Dermis lymphatic vessel endothelial cell (primary cell): ENCODE measurements around the gene ABI2. TPM values are rescaled to one million over a fixed set of nuclear protein-coding genes. Genes with fewer than 3 reads are reported as not detected.

Experiments used
- total RNA-seq: library from RNA; depleted of rRNA; stranded (reverse); fragments of >200 nt; gene quantifications from 2 replicates; pipeline ENCODE4 v1.2.1, GENCODE V29; 2014

ABI2 gene
- 22.6 and 29.2 TPM in 2 replicates for total RNA-seq

DNA sequence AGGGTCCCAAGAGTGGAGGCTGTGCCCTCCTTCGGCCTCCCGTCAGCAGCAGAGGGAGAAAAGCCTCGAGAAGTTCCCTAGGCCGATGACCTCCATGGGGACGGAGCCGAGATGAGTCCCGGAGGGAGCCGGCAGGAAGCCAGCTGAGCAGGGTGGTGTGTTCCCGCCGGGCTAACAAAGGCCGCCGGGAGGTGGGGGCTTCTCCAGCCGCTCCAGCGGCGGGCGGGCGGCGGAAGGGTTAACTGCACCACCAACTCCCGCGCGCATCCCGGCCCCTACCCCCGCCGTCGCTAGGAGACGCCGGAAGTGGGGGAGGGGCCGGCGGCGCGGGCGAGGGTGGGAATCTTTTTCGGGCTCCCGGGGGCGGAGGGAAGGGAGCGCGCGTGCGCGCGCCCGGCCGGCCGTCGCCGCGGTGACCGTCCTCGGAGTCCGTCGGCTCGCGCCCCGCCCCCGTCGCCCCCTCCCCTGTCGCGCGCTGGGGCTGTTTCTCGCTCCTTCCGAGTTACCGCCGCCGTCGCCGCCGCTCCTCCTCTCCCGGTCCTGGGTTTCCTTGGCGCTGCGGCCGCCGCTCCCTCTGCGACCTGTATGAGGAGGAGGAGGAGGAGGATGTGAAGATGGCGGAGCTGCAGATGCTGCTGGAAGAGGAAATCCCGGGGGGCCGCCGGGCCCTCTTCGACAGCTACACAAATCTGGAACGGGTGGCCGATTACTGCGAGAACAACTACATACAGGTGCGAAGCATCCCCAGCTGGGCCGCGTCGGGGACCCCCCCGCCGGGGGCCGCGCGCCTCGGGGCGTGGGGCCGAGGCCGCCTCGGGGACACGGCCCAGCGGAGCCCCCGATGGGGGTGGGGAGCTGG, at the start of gene ABI2:
Gene ABI2, plus strand, starts transcription at position 494 of the 859 bp plus-strand sequence. Its CDS starts 121 bp downstream, at position 615.

Other genes with a start within 250 kb of the ABI2 start
- gene CYP20A1, start 89.4 kb upstream of the ABI2 start, total RNA-seq = 31.4 and 33.0 TPM in 2 replicates
- 30.6 and 40.2 TPM in 2 replicates for gene RAPH1, start 206.9 kb downstream of the ABI2 start, total RNA-seq